ENCODE results near the gene DOK5. TPM values are rescaled to one million over a fixed set of nuclear protein-coding genes. Genes with fewer than 3 reads are reported as not detected.

The DOK5 gene
- total and polyA plus RNA-seq, 12 donors: 0.51 to 21.1 (median 9.1) TPM

DNA sequence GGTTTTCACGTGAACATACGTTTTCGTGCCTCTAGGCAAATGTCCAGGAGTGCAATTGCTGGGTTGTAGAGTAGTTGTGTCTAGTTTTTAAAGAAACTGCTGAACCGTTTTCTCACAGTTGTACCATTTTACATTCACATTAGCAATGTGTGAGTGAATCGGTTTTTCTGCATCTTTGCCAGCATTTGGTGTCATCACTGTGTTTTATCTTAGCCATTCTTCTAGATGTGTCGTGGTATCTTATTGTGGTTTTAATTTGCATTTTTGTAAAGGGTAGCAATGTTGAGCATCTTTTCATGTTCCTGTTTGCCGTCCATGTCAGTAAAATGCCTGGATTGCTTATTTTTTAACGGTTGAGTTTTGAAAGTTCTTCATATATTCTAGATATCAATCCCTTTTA lies 10.2 kb downstream of the DOK5 start:
- no peak for ATAC-seq
- Histone ChIP-seq H3K4me1 (no peaks in the 10 kb centered on the region), H3K27ac (no peak overlapping the region), H3K4me3 (no peak overlapping the region), H3K36me3 (no peaks in the 10 kb centered on the region), H3K9me3 (no peaks in the 10 kb centered on the region), H3K27me3 (no peaks in the 10 kb centered on the region)
- DNase-seq: no peak
- 88% methylated on average over 8 of the region's 8 CpGs for WGBS, 2 donors
- intact Hi-C loops (cut with DNase I): loop anchor here in 1 of 10 donors (10.0 kb wide), 1 partner anchor 139 kb away; no protein-coding TSS in a partner anchor
- TF ChIP-seq, protein P1, sequence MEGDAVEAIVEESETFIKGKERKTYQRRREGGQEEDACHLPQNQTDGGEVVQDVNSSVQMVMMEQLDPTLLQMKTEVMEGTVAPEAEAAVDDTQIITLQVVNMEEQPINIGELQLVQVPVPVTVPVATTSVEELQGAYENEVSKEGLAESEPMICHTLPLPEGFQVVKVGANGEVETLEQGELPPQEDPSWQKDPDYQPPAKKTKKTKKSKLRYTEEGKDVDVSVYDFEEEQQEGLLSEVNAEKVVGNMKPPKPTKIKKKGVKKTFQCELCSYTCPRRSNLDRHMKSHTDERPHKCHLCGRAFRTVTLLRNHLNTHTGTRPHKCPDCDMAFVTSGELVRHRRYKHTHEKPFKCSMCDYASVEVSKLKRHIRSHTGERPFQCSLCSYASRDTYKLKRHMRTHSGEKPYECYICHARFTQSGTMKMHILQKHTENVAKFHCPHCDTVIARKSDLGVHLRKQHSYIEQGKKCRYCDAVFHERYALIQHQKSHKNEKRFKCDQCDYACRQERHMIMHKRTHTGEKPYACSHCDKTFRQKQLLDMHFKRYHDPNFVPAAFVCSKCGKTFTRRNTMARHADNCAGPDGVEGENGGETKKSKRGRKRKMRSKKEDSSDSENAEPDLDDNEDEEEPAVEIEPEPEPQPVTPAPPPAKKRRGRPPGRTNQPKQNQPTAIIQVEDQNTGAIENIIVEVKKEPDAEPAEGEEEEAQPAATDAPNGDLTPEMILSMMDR (IDR thresholded peaks at IDR 0.05): no peak

DNA sequence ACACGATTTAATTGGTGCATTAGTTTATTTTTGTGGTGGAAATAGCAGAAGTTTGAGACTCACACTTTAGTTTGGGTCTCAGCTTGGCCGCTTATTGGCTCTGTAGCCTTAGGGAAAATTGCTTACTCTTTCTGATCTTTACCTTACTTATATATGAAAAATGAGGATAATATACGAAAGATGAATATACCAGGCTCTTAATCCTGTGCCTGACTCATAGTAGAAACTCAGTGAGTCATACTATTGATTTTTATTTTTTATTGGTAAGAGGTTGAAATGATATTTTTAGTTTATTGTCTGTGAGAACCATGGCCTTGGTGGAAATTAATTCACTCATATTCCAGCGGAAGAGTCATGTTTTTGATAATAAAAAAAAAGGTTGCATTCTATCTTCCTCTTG lies 11.2 kb downstream of the DOK5 start:
- intact Hi-C loops (cut with DNase I): loop anchor here in 1 of 10 donors (10.0 kb wide), 1 partner anchor 138 kb away; no protein-coding TSS in a partner anchor
- 86 to 92% methylated on average over 4 of the region's 4 CpGs for WGBS, 2 donors
- TF ChIP-seq, protein P1 (IDR thresholded peaks at IDR 0.05): no peak
- Histone ChIP-seq H3K36me3 (no peaks in the 10 kb centered on the region), H3K9me3 (no peaks in the 10 kb centered on the region), H3K4me3 (no peak overlapping the region), H3K27ac (no peak overlapping the region), H3K27me3 (no peaks in the 10 kb centered on the region), H3K4me1 (no peaks in the 10 kb centered on the region)
- no peak for ATAC-seq
- no peak for DNase-seq

DNA sequence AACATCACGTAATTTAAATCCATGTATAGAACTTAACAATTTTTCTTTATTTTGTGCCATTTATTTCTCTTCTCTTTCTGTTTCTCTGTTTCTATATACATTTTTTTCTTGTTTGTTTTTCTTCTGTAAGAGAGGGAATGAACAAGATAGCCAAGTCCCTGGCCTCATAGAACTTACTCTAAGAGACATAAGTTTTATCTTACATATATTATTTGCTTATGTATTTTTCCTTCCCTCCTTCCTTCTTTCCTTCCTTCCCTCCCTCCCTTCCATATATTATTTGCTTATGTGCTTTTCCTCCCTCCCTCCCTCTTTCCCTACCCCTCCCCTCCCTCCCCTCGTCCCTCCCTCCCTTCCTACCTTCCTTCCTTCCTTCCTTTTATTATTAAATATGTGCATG lies 13.0 kb downstream of the DOK5 start:
- 76 to 81% methylated on average over 2 of the region's 2 CpGs for WGBS, 2 donors
- H3K27me3 ChIP-seq: no peaks in the 10 kb centered on the region
- TF ChIP-seq, protein P1 (IDR thresholded peaks at IDR 0.05): no peak

DNA sequence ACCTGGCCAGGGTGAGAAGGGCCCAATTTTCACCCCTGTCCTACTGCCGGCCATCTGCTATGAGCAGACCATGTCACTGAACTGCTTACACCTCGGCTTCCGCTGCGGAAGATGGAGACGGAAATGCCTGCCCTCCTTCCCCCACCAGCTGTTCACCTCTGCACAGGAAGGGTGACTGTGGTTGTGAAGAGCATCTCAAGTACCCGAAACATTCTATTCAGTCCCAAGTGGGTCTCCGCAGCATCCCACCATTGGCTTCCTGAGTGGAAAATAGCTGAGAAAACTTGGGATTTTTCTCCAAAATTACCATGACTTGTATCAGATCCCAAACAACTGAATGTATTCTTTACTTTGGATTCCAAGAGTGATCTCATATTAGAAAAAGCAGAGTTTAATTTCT lies 16.1 kb downstream of the DOK5 start:
- H3K27ac ChIP-seq: no peak overlapping the region
- 77 to 79% methylated on average over 7 of the region's 7 CpGs for WGBS, 2 donors
- H3K27me3 ChIP-seq: no peaks in the 10 kb centered on the region
- H3K4me3 ChIP-seq: no peak overlapping the region
- DNase-seq (no peak), ATAC-seq (no peak)
- no peaks in the 10 kb centered on the region for H3K36me3 ChIP-seq
- no peaks in the 10 kb centered on the region for H3K9me3 ChIP-seq
- TF ChIP-seq, protein P1 (IDR thresholded peaks at IDR 0.05): no peak
- no peaks in the 10 kb centered on the region for H3K4me1 ChIP-seq
- intact Hi-C loops (cut with DNase I): no loop called here

More for the DNA sequence above, 13.0 kb downstream of the DOK5 start:
- Histone ChIP-seq H3K27ac (no peak overlapping the region), H3K4me1 (no peaks in the 10 kb centered on the region), H3K9me3 (no peaks in the 10 kb centered on the region), H3K36me3 (no peaks in the 10 kb centered on the region), H3K4me3 (no peak overlapping the region)
- DNase-seq (no peak), ATAC-seq (no peak)
- intact Hi-C loops (cut with DNase I): loop anchor here in 1 of 10 donors (10.0 kb wide), 1 partner anchor 136 kb away; no protein-coding TSS in a partner anchor
